GM19468 (cell line): Measurements from ENCODE around the gene TPSG1.
"Not testable (repeated sequence)": the region's sequence is repeated elsewhere in the genome, so short reads cannot be mapped to it uniquely, and the experiment has no call there.

Source experiments
- ATAC-seq: cut with Tn5 transposase; IDR thresholded peaks from one replicate; pipeline ENCODE4 v1.9.1; 2021; ENCODE audit warnings: mild to moderate bottlenecking, moderate library complexity, moderate number of reproducible peaks; ENCODE audit not compliant: unreplicated experiment; ENCODE audit errors: extremely low read depth

Gene TPSG1

DNA sequence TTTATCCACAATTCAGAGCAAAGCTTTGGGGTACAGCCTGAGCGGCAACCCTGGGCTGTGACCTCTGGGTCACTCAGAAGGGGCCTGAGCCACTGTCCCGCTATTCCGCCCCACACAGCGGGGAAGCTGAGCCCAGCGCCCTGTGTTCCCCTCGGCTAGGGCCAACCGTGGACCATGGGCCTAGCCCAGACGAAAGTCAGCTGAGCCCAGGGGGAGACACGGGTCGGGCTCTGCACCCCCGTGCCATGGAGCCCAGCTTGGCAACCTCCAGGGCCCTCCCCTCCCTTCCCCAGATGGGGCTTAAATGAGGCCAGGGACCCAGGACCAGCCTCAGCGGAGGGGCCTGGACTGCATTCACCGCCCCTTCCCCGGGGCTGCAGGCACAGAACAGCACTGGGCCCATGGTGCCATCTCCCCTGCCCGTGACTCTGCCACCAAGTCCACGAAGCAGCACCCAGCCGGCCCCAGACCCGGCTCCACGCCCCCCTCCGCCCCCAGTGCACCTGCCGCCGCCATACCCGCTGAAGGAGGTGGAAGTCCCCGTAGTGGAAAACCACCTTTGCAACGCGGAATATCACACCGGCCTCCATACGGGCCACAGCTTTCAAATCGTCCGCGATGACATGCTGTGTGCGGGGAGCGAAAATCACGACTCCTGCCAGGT is 32.6 kb upstream of the TPSG1 start:
- ATAC-seq, result no peak

DNA sequence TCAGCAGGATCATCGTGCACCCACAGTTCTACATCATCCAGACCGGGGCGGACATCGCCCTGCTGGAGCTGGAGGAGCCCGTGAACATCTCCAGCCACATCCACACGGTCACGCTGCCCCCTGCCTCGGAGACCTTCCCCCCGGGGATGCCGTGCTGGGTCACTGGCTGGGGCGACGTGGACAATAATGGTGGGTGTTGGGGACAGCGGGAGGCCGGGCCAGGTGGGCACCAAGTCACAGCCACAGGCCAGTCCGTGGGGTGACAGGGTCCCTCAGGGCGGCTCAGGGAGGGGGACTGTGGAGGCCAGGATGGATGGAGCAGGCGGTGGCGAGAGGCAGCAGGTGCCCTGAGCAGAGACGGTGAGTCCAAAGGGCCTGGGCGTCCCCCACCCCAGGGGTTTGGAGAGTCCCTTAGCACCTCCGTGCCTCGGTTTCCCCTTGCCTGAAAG is 31.8 kb upstream of the TPSG1 start:
- ATAC-seq, result no peak

DNA sequence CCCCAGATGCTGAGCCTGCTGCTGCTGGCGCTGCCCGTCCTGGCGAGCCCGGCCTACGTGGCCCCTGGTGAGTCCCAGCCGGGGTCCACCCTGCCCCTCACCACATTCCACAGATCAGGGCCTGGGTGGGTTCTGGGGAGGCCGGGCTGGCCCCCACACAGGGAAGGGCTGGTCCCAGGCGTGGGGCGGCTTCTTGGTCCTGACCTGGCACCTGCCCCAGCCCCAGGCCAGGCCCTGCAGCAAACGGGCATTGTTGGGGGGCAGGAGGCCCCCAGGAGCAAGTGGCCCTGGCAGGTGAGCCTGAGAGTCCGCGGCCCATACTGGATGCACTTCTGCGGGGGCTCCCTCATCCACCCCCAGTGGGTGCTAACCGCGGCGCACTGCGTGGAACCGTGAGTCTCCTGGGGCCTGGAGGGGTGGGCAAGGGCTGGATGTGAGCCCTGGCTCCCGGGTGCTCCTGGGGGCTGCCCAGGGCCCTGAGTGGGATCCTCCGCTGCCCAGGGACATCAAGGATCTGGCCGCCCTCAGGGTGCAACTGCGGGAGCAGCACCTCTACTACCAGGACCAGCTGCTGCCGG is 31.3 kb upstream of the TPSG1 start:
- not testable (repeated sequence) for ATAC-seq

DNA sequence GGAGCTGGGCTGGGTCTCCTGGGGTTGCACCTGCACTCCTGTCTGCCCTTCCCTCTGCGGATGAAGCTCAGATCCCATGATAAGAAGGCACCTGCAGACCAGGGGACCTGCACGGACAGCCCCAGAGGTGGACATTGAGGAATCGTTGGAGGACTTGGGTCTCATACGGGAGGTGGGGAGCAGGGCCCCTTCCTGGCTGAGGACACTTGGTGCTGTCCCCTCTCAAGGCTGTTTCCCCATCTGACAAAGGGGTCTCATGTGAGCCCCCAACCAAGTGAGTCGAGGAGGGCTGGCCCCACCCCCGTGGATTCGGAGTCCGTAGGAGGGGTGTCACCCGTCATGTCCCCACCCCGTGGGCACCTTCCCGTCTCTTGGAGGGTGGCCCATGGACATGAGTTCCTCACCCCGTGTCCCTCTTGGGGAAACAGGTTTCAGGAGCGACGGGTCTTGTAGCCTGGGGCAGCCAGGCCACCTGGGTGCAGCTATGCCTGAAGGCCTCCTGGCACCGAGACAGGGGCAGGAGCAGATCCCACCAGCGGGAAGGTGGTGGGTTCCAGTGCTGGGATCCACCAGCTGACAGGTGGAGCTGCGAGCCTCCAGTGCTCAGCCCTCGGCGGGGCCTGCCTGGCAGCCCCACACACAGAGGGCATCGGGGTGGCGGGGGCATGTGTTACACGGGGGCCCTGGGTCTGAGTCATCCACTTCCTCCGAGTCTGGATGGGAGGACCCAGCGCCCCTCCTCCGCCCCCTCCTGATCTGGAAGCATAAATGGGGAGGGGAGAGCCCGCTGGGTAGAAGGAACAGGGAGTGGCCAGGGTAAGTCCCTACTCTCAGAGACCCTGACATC is 30.4 kb upstream of the TPSG1 start, which contains the start of gene TPSD1:
Gene TPSD1 (plus strand): TSS at position 794 of the 847 bp plus-strand sequence. CDS start 212 bp downstream, outside the sequence.
- ATAC-seq, result not testable (repeated sequence)

DNA sequence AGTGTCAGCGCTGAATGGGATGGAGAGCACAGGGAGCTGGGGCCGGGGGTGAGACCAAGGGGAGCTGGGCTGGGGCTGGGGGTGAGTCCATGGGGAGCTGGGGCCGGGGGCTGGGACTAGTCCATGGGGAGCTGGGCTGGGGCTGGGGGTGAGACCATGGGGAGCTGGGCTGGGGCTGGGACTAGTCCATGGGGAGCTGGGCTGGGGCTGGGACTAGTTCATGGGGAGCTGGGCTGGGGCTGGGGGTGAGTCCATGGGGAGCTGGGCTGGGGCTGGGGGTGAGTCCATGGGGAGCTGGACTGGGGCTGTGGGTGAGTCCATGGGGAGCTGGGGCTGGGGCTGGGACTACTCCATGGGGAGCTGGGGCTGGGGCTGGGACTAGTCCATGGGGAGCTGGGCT is 29.8 kb upstream of the TPSG1 start:
- ATAC-seq, result not testable (repeated sequence)

DNA sequence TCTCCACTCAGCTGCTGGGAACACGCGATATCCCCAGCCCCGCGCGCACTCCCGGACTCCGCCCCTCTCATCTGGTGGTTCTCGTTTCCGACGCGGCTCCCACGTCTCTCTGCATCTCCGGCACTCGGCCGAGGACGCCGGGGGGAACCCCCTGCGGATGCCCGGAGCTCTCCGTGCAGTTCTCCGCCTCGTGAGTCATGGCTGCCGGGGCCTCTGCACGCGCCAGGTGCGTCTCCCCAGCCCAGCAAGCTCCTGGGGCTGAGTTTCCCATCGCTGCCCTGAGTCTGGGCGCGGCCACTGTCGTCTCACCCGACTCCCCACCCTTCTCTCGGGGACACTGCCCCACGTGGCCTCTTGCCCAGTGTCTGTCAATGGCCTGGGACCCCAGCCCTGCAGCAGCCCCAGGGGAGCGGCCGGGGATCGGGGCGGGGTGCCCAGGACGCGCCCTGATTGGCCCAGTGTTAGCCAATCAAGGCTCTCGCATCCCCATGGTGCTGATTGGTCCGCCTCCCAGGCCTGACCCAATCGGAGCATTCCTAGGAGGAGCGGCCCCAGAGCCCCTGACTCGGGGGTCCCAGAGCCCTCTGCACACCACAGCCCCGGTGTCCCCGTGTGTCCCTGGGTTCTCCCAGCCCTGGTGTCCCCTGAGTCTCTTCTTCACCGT is 28.8 kb upstream of the TPSG1 start:
- ATAC-seq, result not testable (repeated sequence)

DNA sequence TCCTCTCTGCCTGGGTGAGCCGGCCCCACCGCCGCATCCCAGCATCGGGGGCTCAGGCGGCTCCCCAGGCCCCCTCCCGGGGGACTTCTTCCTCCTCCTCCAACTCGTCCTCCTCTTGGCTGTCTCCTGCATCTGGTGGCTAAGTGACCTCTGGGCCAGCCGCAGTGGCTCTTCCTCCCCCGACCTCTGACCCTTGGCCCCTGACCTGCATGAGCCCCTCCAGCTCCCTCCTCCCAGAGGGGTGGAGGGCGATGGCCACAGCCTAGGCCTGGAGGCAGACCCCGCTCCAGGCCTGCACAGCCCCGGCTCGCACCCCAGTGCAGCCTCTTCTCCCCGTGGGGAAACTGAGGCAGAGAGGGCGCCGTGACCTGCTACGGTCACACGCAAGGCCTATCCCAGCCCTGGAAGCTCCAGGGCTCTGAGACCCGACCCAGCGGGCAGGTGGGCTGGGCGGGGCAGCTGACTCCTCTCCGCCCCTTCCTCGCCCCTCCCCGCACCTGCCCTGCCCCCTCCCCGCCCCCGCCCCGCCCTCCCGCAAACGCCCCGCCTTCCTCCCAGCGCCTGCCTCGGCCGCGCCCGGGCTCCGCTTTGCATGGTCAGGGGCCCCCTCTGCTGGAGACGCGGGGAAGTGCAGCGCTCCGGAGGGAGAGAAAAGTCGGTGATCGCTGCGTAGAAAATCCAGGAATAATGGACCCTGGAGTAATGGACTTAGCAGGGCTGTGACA is 24.1 kb upstream of the TPSG1 start:
- not testable (repeated sequence) for ATAC-seq

DNA sequence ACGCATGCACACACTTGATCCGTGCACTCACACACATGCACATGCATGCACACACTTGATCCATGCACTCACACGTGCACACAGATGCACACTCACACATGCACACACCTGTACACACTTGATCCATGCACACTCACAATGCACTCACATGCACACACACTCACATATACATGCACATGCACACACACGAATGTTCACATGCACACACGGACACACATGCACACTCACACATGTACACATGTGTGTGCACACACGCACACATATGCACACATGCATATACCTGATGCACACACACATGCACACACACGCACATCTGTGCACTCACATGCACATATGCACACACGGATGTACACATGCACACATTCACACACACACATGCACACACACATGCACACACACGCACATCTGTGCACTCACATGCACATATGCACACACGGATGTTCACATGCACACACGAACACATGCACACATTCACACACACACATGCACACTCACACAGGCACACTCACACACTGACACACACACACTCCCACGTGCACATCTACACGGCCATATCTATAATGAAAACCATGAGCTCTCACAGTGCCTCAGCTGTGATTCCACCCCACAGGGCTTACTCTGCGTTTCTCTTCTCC is 23.0 kb upstream of the TPSG1 start:
- not testable (repeated sequence) for ATAC-seq

DNA sequence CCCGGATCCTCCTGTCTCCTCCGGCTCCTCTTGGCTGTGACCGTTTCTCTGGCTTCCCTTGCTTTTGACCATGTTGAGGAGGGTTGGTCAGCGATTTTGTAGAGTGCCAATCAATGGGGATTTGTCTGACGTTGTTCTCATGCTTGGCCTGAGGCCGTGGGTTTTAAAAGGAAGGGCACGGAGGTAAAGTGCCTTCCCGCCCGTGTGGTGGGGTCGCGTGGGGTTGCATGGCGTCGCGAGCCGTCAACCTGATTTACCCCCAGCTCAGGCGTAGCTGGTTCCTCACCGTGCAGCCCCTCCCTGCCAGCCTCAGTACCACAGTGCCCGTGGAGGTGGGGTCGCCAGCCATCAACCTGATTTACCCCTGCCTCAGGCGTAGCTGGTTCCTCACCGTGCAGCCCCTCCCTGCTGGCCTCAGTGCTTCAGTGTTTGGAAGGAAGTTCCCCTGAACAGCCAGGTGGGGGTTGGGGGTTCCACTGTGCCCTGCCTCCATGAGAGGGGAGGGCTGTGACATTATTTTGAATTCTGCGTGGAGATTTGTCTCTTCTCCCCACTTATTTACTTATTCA is 20.5 kb upstream of the TPSG1 start:
- no peak for ATAC-seq

DNA sequence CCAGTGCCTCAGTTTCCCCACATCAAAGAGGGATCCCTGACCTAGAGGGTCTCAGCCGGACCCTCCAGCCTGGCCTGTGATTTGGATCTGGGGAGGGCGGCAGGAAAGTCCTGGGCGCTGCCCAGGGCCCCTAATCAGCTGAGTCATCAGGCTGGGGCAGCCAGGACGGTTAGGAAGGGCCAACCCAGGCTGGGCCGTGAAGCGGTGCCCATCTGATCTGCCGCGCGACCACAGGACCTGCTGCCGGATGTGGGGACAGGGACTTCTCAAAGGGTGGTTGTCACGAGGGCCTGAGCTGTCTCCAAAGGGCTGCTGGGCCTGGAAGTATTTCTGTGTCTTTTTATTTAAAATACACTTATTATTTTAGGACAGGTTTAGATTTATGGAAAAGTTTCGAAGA is 19.8 kb upstream of the TPSG1 start:
- ATAC-seq, result no peak

DNA sequence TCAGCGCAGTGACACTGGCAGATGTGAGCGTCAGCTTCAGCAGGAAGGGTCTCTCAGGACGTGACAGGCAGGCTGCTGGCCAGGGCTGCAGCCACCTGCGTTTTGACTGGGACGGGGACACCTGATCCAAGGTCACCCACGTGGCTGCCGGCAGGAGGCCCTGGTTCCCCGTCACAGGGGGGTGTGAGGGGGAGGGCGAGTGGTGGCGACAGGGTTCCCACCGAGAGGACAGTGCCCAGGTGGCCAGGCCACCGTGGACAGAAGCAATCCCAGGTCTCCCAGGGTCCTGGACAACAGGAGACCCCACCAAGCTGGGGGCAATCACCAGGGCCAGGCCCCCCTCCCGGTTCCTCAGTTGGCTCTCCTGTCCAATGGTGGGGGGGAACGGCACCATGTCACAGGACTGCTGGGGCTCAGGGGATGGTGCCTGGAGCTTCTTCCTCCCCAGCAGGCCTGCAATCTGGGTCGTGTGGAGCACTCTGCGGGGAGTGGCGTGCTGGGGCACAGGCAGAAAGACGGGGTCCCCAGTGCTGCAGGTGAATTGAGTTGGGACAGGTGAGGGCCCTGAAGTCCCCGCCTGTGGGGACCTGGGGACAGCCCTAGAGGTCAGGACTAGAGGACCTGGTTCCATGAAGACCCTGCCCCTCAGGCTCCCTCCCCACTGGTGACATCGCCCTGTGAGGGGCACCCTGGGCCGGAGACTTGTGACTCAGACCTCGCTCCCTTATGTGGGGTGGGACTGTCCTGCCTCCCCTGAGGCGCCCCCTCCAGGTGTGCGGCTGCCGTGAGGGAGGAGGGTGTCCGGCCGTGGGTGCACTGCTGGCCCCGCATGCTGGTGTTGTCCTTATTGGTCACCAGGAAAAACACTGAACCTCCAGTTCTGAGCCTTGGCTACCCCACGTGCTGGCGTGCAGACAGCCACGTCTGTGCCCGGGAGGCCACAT is 19.1 kb upstream of the TPSG1 start:
- not testable (repeated sequence) for ATAC-seq

DNA sequence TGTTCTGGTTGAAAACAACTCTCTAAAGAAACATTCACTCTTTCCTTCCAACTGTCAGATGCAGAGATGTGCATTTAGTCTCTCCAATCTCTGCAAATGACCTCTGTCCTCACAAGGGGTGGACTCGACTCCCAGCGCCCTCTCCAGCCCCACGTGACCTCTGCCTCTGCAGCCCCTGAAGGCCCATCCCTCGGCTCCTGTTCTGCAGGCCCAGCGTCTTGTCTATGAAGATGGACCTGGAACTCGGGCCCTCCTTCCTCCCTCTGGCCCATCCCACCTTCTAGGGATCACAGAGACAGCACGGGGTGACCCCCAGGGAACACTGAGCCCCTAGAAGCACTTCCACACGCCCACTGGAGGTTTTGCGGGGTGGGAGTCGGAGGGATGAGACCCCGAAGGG is 18.3 kb upstream of the TPSG1 start:
- not testable (repeated sequence) for ATAC-seq

DNA sequence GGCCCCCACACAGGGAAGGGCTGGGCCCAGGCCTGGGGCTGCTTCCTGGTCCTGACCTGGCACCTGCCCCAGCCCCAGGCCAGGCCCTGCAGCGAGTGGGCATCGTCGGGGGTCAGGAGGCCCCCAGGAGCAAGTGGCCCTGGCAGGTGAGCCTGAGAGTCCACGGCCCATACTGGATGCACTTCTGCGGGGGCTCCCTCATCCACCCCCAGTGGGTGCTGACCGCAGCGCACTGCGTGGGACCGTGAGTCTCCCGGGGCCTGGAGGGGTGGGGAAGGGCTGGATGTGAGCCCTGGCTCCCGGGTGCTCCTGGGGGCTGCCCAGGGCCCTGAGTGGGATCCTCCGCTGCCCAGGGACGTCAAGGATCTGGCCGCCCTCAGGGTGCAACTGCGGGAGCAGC is 16.0 kb upstream of the TPSG1 start:
- ATAC-seq, result not testable (repeated sequence)

DNA sequence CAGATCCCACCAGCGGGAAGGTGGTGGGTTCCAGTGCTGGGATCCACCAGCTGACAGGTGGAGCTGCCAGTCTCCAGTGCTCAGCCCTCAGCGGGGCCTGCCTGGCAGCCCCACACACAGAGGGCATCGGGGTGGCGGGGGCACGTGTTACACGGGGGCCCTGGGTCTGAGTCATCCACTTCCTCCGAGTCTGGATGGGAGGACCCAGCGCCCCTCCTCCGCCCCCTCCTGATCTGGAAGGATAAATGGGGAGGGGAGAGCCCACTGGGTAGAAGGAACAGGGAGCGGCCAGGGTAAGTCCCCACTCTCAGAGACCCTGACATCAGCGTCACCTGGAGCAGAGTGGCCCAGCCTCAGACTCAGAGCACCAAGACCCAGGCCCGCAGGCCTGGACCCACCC is 15.4 kb upstream of the TPSG1 start, which contains the start of gene TPSAB1:
Gene TPSAB1 (plus strand): TSS at position 270 of the 400 bp plus-strand sequence. CDS start 234 bp downstream, outside the sequence.
- ATAC-seq, result not testable (repeated sequence)

DNA sequence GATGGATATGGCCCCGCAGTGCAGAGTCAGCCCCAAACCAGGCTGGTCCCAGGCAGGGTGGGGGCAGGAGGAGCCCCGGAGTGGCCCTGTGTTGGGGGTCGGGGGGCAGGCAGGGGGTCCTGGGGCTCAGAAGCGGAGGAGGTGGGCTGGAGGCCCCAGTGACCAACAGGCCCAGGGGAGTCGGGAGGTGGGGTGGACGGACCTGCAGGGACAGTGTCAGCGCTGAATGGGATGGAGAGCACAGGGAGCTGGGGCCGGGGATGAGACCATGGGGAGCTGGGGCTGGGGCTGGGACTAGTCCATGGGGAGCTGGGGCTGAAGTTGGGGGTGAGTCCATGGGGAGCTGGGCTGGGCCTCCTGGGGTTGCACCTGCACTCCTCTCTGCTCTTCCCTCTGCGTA is 14.5 kb upstream of the TPSG1 start:
- ATAC-seq, result not testable (repeated sequence)

DNA sequence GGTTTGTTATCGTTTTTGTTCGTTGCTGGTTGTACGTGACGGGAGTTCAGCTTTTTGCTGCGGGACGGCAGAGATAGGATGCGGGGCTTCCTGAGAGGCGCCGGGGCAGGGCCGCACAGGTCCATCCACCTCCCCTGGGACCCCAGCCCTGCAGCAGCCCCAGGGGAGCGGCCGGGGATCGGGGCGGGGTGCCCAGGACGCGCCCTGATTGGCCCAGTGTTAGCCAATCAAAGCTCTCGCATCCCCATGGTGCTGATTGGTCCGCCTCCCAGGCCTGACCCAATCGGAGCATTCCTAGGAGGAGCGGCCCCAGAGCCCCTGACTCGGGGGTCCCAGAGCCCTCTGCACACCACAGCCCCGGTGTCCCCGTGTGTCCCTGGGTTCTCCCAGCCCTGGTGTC is 13.8 kb upstream of the TPSG1 start:
- not testable (repeated sequence) for ATAC-seq

DNA sequence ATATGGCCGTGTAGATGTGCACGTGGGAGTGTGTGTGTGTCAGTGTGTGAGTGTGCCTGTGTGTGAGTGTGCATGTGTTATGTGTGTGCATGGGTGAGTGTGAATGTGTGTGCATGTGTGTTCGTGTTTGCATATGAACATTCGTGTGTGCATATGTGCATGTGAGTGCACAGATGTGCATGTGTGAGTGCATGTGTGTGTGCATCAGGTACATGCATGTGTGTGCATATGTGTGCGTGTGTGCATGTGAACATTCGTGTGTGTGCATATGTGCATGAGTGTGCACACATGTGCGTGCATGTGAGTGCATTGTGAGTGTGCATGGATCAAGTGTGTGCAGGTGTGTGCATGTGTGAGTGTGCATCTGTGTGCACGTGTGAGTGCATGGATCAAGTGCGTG is 12.9 kb upstream of the TPSG1 start:
- ATAC-seq, result no peak

DNA sequence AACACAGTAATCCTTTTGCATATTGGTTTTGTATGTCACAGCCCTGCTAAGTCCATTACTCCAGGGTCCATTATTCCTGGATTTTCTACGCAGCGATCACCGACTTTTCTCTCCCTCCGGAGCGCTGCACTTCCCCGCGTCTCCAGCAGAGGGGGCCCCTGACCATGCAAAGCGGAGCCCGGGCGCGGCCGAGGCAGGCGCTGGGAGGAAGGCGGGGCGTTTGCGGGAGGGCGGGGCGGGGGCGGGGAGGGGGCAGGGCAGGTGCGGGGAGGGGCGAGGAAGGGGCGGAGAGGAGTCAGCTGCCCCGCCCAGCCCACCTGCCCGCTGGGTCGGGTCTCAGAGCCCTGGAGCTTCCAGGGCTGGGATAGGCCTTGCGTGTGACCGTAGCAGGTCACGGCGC is 11.6 kb upstream of the TPSG1 start:
- not testable (repeated sequence) for ATAC-seq
